HUES6 (cell line): ENCODE results near the gene SLC39A13.

Experiments used
- H3K27ac ChIP-seq: 2 replicates; pipeline ENCODE4 v1.7.0; 2013; ENCODE audit warnings: low read depth, mild to moderate bottlenecking, low read length, inconsistent platforms
- H3K27me3 ChIP-seq: 2 replicates; pipeline ENCODE4 v1.6.1; 2013; ENCODE audit warnings: low read length; ENCODE audit not compliant: control insufficient read depth, insufficient read depth
- H3K36me3 ChIP-seq: 2 replicates; pipeline ENCODE4 v1.6.1; 2013; ENCODE audit warnings: low read length; ENCODE audit not compliant: control insufficient read depth, insufficient read depth
- H3K4me1 ChIP-seq: 2 replicates; pipeline ENCODE4 v1.6.1; 2013; ENCODE audit warnings: low read length; ENCODE audit not compliant: control insufficient read depth, insufficient read depth
- H3K4me3 ChIP-seq: 2 replicates; pipeline ENCODE4 v1.5.1; 2013; ENCODE audit warnings: low read depth, low read length
- H3K9ac ChIP-seq: one replicate; pipeline ENCODE4 v1.6.1; 2013; ENCODE audit warnings: mild to moderate bottlenecking, low read length
- H3K9me3 ChIP-seq: 2 replicates; pipeline ENCODE4 v1.6.1; 2013; ENCODE audit warnings: low read depth, low read length; ENCODE audit not compliant: control insufficient read depth, insufficient read depth

SLC39A13 gene

DNA sequence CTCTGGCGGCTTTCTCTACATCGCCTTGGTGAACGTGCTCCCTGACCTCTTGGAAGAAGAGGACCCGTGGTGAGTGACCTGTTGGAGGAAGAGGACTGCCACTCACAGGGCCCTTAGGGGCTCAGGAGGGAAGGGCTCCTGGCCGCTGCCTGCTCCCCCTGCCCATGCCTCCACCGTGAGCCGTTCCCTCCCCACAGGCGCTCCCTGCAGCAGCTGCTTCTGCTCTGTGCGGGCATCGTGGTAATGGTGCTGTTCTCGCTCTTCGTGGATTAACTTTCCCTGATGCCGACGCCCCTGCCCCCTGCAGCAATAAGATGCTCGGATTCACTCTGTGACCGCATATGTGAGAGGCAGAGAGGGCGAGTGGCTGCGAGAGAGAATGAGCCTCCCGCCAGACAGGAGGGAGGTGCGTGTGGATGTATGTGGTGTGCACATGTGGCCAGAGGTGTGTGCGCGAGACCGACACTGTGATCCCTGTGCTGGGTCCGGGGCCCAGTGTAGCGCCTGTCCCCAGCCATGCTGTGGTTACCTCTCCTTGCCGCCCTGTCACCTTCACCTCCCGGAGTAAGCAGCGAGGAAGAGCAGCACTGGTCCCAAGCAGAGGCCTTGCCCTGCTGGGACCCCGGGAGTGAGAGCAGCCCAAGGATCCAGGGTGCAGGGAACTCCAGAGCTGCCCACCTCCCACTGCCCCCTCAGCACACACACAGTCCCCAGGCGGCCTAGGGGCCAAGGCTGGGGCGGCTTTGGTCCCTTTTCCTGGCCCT is 6.9 kb downstream of the SLC39A13 start:
- H3K9me3 ChIP-seq: no peaks in the 10 kb centered on the region
- H3K4me3 ChIP-seq: no peak overlapping the region
- H3K27ac ChIP-seq: no peak overlapping the region
- H3K4me1 ChIP-seq: no peaks in the 10 kb centered on the region; the same call in 1 of the 2 replicates
- H3K27me3 ChIP-seq: no peaks in the 10 kb centered on the region
- no peak overlapping the region for H3K9ac ChIP-seq
- H3K36me3 ChIP-seq: peaks cover 64% of the 10 kb centered on the region

DNA sequence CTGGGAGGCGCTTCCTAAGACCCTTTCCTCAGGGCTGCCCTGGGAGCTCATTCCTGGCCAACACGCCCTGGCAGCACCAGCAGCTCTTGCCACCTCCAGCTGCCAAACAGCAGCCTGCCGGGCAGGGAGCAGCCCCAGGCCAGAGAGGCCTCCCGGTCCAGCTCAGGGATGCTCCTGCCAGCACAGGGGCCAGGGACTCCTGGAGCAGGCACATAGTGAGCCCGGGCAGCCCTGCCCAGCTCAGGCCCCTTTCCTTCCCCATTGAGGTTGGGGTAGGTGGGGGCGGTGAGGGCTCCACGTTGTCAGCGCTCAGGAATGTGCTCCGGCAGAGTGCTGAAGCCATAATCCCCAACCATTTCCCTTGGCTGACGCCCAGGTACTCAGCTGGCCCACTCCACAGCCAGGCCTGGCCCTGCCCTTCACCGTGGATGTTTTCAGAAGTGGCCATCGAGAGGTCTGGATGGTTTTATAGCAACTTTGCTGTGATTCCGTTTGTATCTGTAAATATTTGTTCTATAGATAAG is 7.6 kb downstream of the SLC39A13 start:
- Histone ChIP-seq H3K4me1 (no peaks in the 10 kb centered on the region; the same call in 1 of the 2 replicates), H3K36me3 (peaks cover 69% of the 10 kb centered on the region)

GRCh38 chr11:47417712-47418111 is 9.3 kb downstream of the SLC39A13 start:
- H3K9me3 ChIP-seq: no peaks in the 10 kb centered on the region
- no peak overlapping the region for H3K4me3 ChIP-seq
- no peaks in the 10 kb centered on the region for H3K27me3 ChIP-seq
- H3K36me3 ChIP-seq: peaks cover 81% of the 10 kb centered on the region
- no peak overlapping the region for H3K27ac ChIP-seq
- no peak overlapping the region for H3K9ac ChIP-seq
- no peaks in the 10 kb centered on the region; the same call in 1 of the 2 replicates for H3K4me1 ChIP-seq

More for the DNA sequence above, 7.6 kb downstream of the SLC39A13 start:
- no peak overlapping the region for H3K27ac ChIP-seq
- H3K27me3 ChIP-seq: no peaks in the 10 kb centered on the region
- H3K9ac ChIP-seq: no peak overlapping the region
- no peak overlapping the region for H3K4me3 ChIP-seq
- no peaks in the 10 kb centered on the region for H3K9me3 ChIP-seq

DNA sequence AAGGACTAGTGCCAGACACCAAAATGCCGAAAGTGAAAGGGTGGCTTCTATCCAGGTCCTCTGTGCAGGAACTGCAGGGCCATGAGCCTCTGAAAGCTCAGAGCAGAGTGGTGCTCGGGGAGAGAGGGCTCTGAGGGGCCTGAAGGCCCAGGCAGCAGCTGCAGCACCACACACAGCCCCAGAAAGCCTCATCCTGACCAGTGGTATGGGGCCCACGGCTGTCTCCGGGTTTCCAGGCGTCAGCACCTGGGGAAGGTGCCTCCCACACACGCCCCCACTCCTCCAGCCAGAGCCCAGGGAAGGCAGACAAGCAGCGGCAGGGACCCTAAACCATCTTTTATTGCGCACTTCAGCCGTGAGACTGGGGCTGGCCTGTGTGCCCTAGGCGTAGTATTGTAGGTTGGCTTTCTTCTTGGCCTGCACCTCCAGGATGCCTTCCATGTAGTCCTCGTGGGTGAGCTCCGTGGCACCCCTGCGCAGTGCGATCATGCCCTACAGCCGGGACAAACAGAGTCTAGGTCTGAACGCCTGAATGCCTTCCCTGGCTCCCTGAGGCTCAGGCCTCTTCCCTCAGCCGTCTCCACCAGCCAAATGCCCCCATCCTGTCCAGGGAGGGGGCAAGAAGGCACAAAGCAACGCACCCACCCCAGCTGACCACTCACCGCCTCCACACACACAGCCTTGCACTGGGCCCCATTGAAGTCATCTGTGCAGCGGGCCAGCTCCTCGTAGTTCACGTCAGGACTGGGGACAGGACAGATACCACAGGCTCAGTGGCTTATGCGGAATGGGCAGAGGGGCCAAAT is 10.3 kb downstream of the SLC39A13 start:
- Histone ChIP-seq H3K27me3 (no peaks in the 10 kb centered on the region), H3K9ac (no peak overlapping the region), H3K36me3 (peaks cover 86% of the 10 kb centered on the region), H3K4me3 (no peak overlapping the region), H3K4me1 (no peaks in the 10 kb centered on the region; the same call in 1 of the 2 replicates), H3K9me3 (no peaks in the 10 kb centered on the region), H3K27ac (no peak overlapping the region)

GRCh38 chr11:47425611-47426010 is 17.2 kb downstream of the SLC39A13 start:
- H3K4me1 ChIP-seq: no peaks in the 10 kb centered on the region
- H3K27me3 ChIP-seq: no peaks in the 10 kb centered on the region
- peak overlapping the region; percentile 99; the same call in 1 of the 2 replicates for H3K27ac ChIP-seq
- peak overlapping the region; percentile 100 for H3K9ac ChIP-seq
- H3K36me3 ChIP-seq: peaks cover 45% of the 10 kb centered on the region
- peak overlapping the region; percentile 79 for H3K4me3 ChIP-seq
- no peaks in the 10 kb centered on the region for H3K9me3 ChIP-seq

- no peaks in the 10 kb centered on the region for H3K9me3 ChIP-seq
- H3K27me3 ChIP-seq: no peaks in the 10 kb centered on the region
- H3K4me1 ChIP-seq: no peaks in the 10 kb centered on the region
- peak within 1 kb of the TSS; percentile 79 for H3K4me3 ChIP-seq
- H3K27ac ChIP-seq: peak within 1 kb of the TSS; percentile 99
- H3K9ac ChIP-seq: peak within 1 kb of the TSS; percentile 100
- peaks cover 38% of the 10 kb centered on the region for H3K36me3 ChIP-seq
Measured at GRCh38 chr11:47426062-47426956, 17.9 kb downstream of the SLC39A13 start, which contains the start of gene PSMC3. TSS of gene PSMC3 (minus strand) at chr11:47426439. CDS start at chr11:47426279, 160 bp downstream.

DNA sequence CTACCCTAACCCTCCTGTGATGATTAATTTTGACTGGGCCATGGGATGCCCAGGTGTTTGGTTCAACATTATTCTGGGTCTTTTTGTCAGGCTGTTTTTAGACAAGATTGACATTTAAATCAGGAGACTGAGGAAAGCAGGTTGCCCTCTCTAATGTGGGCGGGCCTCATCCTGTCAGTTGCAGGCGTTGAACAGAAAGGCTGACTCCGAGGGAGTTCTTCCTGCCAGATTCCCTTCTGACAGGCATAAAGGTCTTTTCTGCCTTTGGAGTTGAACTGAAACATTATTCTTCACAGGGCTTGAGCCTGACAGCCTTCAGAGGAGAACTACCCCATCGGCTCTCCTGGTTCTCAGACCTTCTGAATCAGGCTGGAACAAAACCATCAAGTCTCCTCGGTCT is 22.1 kb downstream of the SLC39A13 start:
- Histone ChIP-seq H3K27me3 (no peaks in the 10 kb centered on the region), H3K9ac (no peak overlapping the region), H3K9me3 (no peaks in the 10 kb centered on the region), H3K36me3 (no peaks in the 10 kb centered on the region), H3K4me1 (no peaks in the 10 kb centered on the region), H3K27ac (no peak overlapping the region), H3K4me3 (no peak overlapping the region)

- H3K27me3 ChIP-seq: no peaks in the 10 kb centered on the region
- no peaks in the 10 kb centered on the region for H3K9me3 ChIP-seq
Measured at GRCh38 chr11:47431356-47432083, 23.1 kb downstream of the SLC39A13 start.

DNA sequence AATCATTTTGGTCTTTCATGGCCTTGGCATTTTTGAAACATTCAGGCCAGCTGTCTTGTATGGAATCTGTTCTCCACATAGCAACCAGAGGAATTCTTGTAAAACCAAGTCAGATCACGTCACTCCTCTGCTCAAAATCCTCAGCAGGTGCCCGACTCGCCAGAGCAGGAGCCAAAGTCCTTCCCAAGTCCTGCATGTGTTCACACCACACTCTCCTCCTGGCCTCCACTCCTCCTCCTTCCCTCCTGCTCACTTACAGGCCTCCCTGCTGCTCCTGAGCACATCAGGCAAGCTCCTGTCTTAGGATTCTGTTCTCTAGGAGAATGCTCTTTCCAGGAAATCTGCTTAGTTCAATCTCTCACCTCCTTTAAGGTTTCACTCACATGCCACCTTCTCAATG is 24.8 kb downstream of the SLC39A13 start:
- H3K4me3 ChIP-seq: no peak overlapping the region
- H3K27me3 ChIP-seq: no peaks in the 10 kb centered on the region
- H3K9ac ChIP-seq: no peak overlapping the region
- no peaks in the 10 kb centered on the region for H3K9me3 ChIP-seq
- H3K27ac ChIP-seq: no peak overlapping the region
- no peaks in the 10 kb centered on the region for H3K36me3 ChIP-seq
- H3K4me1 ChIP-seq: no peaks in the 10 kb centered on the region

More at GRCh38 chr11:47431356-47432083, 23.1 kb downstream of the SLC39A13 start:
- H3K27ac ChIP-seq: no peak overlapping the region
- no peak overlapping the region for H3K9ac ChIP-seq
- H3K36me3 ChIP-seq: no peaks in the 10 kb centered on the region
- H3K4me3 ChIP-seq: no peak overlapping the region
- no peaks in the 10 kb centered on the region for H3K4me1 ChIP-seq
